Right atrium auricular region (tissue), 2 donors: ENCODE results near the gene HGS. TPM values are rescaled to one million over a fixed set of nuclear protein-coding genes. Genes with fewer than 3 reads are reported as not detected.
A peak's percentile ranks its signal among the peaks of the same experiment; 100 is the strongest.
"Not testable (repeated sequence)": the region's sequence is repeated elsewhere in the genome, so short reads cannot be mapped to it uniquely, and the experiment has no call there.

Source experiments
- DNase-seq: peaks from one replicate; pipeline ENCODE4 v3.0.0-alpha.2; 2019; ENCODE audit warnings: low spot score
- H3K27ac ChIP-seq, 2 donors: fragments of 200-600 bp; sonication (generic); 1 replicate in 1 of 2; 2 replicates in 1 of 2; pipeline ENCODE4 v1.5.1; 2016 to 2019
- H3K27me3 ChIP-seq, 2 donors: fragments of 200-600 bp; sonication (generic); one replicate each; pipeline versions ENCODE4 v1.5.1 to v1.6.0; 2017 to 2019
- H3K36me3 ChIP-seq: fragments of 200-600 bp; sonication (generic); one replicate; pipeline ENCODE4 v1.5.1; 2016
- H3K4me1 ChIP-seq, 2 donors: fragments of 200-600 bp; sonication (generic); one replicate each; pipeline versions ENCODE4 v1.5.1 to v1.6.0; 2017 to 2019
- H3K4me3 ChIP-seq, 2 donors: fragments of 200-600 bp; sonication (generic); 1 replicate in 1 of 2; 2 replicates in 1 of 2; pipeline ENCODE4 v1.5.1; 2017 to 2019; ENCODE audit warnings: mild to moderate bottlenecking in 1 of 2, moderate library complexity in 1 of 2
- H3K9me3 ChIP-seq, 2 donors: fragments of 200-600 bp; sonication (generic); one replicate each; pipeline ENCODE4 v1.5.1; 2019
- CTCF ChIP-seq, 2 donors: fragments of 200-600 bp; sonication (generic); IDR thresholded peaks; one replicate each; pipeline ENCODE4 v1.5.1; 2019; ENCODE audit warnings: antibody characterized with exemption in 2 of 2
- total RNA-seq, 2 donors: library from RNA; depleted of rRNA; stranded (reverse); fragments of >200 nt; gene quantifications; one replicate each; pipeline ENCODE4 v1.1.0, GENCODE V29; 2016

HGS gene
- total RNA-seq, 2 donors from 2014 or later, result 33.7 to 59.5 TPM

- Histone ChIP-seq H3K27ac (no peak overlapping the region), H3K4me1 (peaks cover 0 to 26% of the 10 kb centered on the region in 2 donors), H3K27me3 (no peaks in the 10 kb centered on the region), H3K4me3 (no peak overlapping the region), H3K9me3 (no peaks in the 10 kb centered on the region), H3K36me3 (no peaks in the 10 kb centered on the region)
- DNase-seq, result no peak
- TF ChIP-seq CTCF (IDR thresholded peaks at IDR 0.05), result no peak
Measured at GRCh38 chr17:81734405-81735263, 50.8 kb downstream of the HGS start.

DNA sequence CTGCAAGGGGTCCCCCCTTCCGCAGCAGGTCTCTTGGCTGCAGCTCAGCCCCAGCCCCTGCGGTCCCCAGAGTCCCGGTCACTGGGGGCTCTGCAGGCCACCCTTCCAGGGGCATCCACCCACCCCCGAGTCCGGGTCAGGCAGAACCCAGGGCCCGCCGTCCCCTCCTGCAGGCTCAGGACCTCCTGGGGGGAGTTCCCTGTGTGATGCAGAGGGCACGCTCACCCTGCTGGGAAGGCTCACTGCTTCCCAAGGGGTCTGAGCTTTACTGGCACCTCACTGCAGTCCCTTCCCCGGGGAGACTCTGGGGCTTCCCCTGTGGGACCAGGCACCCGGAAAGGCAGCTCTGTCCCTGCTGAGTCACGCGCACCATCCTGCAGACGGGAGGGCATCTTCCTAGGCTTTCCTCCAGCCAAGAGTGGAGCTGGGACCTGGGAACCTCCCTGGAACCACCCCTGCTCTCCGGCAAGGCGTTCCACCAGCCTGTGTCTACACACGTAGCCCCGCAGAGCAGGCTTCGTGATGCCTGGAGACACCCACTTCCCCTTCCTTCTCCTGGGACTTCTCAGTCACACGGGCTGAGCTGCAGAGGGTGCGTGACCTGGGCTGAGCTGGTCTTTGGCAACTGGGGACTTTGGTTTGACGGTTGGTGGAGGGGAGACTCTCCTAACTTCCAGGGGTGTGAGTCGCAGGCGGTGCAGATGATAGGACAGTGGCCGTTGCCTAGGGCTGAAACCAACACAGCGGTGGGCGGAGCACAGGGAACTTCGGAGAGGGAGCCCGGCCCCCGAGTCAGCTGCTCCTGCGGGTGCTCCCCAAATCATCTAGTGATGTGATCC is 51.7 kb downstream of the HGS start:
- TF ChIP-seq CTCF (IDR thresholded peaks at IDR 0.05), result no peak
- Histone ChIP-seq H3K9me3 (no peaks in the 10 kb centered on the region), H3K4me3 (peak overlapping the region in 1 of 2 donors; percentile 1), H3K27ac (no peak overlapping the region), H3K36me3 (no peaks in the 10 kb centered on the region), H3K27me3 (no peaks in the 10 kb centered on the region), H3K4me1 (peaks cover 0 to 26% of the 10 kb centered on the region in 2 donors)
- DNase-seq, result no peak

- TF ChIP-seq CTCF (IDR thresholded peaks at IDR 0.05), result no peak
- Histone ChIP-seq H3K36me3 (no peaks in the 10 kb centered on the region), H3K9me3 (no peaks in the 10 kb centered on the region), H3K27me3 (no peaks in the 10 kb centered on the region), H3K27ac (no peak overlapping the region), H3K4me1 (peaks cover 0 to 19% of the 10 kb centered on the region in 2 donors), H3K4me3 (no peak overlapping the region)
- DNase-seq, result no peak
Measured at GRCh38 chr17:81737947-81738800, 54.4 kb downstream of the HGS start.

GRCh38 chr17:81738801-81739393 is 55.1 kb downstream of the HGS start:
- no peak for TF ChIP-seq CTCF (IDR thresholded peaks at IDR 0.05)
- DNase-seq, result no peak
- H3K27me3 ChIP-seq, result no peaks in the 10 kb centered on the region
- no peak overlapping the region for H3K27ac ChIP-seq
- peaks cover 0 to 14% of the 10 kb centered on the region in 2 donors for H3K4me1 ChIP-seq
- H3K4me3 ChIP-seq, result no peak overlapping the region
- H3K36me3 ChIP-seq, result no peaks in the 10 kb centered on the region
- H3K9me3 ChIP-seq, result no peaks in the 10 kb centered on the region

DNA sequence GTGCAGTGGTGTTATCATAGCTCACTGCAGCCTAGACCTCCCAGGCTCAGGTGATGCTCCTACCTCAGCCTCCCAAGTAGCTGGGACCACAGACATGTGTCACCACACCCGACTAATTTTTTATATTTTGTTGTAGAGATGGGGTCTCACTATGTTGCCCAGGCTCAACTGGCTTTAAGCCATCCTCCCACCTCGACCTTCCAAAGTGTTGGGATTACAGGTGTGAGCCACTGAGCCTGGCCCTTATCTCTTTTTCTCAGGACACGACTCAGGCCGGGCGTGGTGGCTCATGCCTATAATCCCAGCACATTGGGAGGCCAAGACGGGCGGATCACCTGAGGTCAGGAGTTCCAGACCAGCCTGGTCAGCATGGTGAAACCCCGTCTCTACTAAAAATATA is 55.8 kb downstream of the HGS start:
- DNase-seq, H3K27ac ChIP-seq, H3K27me3 ChIP-seq, H3K4me1 ChIP-seq, H3K9me3 ChIP-seq, H3K4me3 ChIP-seq, H3K36me3 ChIP-seq: not testable (repeated sequence)
